HG02852 (cell line): ENCODE results near the gene LYZL2.
"Not testable (repeated sequence)": the region's sequence is repeated elsewhere in the genome, so short reads cannot be mapped to it uniquely, and the experiment has no call there.

Experiments used
- ATAC-seq: cut with Tn5 transposase; IDR thresholded peaks from one replicate; pipeline ENCODE4 v1.9.1; 2021; ENCODE audit warnings: mild to moderate bottlenecking, moderate library complexity; ENCODE audit not compliant: unreplicated experiment

LYZL2 gene

DNA sequence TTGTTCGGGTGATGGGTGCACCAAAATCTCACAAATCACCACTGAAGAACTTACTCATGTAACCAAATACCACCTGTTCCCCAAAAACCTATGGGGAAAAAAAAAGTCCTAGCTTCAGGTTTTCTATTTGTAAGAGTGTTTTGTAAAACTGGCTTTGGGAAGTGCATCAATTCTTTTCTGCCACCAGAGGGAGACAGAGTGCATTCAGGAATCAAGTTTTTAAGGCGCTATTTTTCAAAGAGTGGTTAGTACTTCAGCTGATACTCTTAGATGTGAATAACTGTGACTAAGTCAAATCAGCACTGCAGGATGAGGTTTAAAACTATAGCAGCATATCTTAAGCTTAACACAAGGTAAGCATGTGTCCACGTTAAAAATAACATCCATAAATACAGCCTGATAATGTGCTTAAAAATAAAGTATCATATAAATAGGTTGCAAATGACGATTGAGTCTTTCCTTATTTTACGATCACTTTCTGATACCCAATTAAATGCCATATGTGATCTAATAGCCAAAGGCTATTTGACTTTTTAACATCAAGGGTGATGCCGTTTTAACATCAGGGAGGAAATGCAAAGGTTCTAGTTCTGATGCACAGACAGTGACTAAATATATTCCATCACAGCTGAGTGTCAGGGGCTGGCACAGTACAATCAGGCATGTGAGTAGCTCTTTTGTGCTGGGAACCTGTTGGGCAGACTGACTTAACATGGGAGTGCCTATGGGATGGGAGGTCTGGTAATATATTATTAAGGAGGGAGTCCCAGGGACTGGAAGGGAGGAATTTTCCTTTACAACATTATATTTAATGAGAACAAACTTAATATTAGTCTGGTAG, 10.6 kb upstream of the LYZL2 start:
- ATAC-seq, result no peak

DNA sequence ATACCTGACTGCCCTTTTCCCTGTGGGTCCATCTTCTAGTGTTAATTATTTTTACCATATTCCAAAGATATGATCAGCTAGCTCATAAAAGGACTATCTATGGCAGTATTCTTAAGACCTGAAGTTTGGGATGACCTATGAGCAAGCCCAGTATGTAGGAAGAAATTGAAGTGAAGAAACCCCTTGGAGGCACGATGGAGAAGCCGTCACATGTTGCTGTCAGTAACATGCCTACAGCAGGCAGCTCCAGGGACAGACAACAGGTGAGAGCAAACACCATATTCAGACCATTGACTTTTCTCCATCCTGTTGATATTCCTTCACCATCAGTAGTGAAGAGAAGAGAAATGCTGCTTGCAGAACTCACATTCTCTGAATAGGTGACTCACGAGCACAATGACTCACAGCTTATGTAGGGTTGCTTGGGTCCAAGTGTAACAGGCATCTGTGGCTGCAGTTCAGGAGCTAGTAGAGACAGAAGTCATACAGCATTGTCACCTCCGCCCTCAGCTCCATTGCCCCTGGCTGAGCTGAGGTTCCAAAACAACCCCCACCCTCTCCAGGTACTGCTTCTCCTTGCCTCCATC, 8.4 kb upstream of the LYZL2 start:
- no peak for ATAC-seq

DNA sequence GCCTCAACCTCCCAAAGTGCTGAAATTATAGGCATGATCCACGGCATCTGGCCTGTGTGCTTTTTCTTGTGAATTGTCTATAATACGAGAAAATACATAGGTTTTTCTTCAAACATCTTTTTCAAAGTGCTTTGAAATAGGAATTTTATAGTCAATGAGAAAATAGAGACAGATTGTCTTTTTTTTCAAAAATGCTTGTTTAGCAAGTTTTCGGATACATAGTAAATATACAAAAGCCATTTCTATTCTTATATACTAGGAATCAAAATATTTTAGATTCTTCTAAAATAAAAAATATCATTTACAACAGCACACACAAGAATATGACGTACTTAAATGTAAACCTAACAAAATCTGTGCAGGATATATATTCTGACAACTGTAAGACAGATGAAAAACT, 1.6 kb upstream of the LYZL2 start:
- no peak for ATAC-seq

DNA sequence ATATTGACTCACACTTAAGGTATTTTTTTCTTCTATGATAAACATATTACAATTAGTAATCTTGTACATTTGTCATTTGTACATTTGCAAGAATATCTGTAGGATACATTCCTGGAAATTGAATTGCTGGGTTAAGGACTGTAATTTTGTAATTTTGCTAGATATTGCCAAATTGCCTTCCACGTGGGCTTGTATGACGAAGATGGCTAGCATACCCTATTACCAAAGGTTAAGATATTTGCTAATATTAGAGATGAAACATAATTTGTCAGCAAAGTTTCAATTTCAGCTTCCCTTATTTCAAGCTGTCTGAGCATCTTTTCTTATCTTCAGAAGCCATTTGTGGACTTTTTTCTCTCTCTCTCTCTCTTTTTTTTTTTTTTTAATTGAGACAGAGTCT, 1.0 kb upstream of the LYZL2 start:
- ATAC-seq, result no peak

DNA sequence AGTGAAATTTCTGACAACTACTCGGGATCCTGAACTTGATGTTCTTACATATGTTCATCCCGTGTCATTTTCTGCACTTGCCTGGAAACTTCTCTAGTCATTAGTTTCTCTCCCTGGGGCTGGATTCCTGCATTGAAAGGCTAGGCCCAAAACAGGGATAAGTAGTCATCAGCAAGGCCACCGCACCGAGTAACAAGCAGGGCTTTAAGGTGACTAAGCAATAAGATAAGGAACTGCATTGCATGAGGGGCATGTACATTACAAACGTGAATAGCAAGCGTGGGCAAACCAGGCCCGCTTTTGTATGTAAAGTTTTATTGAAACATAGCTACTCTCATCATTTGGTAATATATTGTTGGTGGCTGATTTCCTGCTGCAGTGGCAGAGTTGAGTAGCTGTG, 977 bp downstream of the LYZL2 start:
- not testable (repeated sequence) for ATAC-seq

DNA sequence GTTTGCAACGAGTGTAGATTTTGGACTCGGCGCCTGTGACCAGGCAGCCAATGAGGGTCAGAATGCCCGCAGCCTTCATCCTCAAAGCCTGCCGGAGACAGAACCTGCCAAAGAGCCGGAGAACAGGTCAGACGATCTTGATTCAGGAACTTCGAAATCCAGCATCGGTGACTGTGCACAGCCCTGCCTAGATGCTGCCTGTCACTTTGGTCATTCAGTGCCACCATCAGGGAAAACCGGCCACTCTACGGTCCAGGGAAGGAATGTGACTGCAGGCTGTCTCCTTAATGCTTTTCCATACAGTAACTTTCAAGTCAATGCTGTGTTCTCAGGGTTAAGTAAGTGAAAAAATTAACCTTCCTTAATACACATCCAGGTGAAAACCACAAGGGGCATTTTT, 2.7 kb downstream of the LYZL2 start:
- not testable (repeated sequence) for ATAC-seq

DNA sequence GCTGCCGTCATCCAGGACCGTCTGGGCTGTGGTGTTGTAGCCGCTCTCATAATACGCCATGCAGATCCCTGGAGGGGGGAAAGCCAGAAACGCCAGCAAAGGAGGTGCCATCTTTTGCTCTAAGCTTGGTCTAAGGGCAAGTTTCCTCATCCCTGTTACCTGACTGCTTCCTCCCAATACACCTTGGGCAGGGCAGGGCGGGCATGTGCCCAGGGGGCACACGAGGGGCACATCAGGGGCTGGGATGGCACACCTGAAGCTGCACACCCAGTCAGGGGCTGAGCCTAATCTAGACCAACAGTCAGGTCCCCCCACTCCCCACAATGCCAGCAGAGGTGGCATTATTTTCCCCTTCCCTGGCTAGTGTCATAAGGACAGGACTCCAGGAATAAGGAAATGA, 3.4 kb downstream of the LYZL2 start:
- ATAC-seq, result not testable (repeated sequence)

DNA sequence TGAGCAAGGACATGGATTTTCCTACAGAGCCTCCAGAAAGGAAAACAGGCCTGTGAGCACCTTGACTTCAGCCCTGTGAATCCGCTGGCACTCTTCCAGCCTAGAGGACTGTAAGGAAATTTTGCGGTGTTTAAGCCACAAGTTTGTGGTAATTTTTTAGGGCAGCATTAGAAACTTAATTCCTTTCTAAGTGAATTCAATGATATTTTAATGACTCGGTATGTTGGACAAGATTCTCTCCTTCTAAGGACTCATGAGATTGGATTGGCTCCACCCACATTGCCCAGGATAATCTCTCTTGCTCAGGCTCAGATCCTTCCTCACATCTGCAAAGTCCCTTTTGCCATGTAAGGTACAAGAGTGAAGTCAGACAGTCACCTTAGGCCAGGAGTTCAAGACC, 4.5 kb downstream of the LYZL2 start:
- ATAC-seq, result no peak

DNA sequence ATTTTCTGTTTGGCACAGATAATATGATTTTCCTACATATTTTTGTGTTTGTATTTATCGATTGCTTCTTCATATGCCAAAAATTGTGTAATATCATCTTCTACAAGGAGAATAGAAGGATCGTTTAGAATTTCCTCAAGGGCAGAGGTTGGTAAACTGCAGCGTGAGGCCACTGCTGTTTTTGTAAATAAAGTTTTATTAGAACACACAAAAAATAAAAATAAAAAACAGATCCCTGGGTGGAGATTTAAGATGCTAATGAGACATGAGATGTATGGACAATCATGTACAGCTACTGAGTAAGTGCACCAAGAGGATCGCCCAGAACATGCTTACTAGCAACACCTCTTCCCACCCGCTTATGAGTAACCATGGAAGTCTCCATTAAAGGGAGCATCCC, 9.6 kb downstream of the LYZL2 start:
- ATAC-seq, result no peak

DNA sequence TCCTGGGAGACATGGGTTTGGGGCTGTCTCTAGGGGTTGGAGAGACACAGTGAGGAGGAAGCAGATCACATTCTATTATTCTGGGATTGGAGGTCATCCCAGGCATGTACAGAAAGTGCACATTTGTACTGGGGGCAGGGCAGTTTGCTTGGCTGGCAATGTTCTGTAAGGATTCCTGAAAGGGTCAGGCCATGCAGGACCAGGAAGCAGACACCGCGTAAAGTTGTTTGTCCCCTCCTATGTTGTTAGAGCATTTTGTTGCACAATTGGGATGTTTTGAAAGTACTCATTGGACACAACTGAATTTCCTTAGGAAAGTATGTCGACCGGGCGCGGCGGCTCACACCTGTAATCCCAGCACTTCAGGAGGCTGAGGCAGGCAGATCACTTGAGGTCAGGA, 12.5 kb downstream of the LYZL2 start:
- no peak for ATAC-seq

DNA sequence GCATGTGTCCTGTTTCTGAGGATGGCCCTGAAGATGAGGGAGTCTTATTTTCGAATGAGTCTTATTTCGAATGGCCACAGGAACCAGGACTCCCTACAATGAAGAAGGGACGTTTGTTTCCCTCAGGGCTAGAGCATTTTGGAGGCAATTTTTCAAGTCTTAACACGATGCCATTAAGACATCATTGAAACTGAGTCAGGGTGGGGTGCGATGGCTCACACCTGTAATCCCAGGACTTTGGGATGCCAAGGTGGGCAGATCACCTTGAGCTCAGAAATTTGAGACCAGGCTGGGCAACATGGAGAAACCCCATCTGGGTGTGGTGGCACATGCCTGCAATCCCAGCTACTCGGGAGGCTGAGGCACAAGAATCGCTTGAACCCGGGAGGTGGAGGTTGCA, 18.5 kb downstream of the LYZL2 start:
- ATAC-seq, result not testable (repeated sequence)

DNA sequence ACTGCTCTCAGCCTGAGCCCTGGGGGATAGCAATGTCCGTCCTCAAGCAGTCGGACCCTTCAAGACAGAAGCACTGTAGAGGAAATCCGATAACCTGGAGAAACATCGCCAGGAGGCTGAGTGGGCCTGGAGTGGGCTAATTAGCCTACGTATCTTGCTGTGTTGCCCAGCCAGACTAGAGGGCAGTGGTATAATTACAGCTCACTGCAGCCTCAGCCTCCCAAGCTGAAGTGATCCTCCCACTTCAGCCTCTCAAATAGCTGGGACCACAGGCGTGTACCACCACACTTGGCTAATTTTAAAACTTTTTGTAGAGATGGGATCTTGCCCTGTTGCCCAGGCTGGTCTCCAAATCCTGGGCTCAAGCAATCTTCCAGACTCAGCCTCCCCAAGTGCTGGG, 21.7 kb downstream of the LYZL2 start:
- ATAC-seq, result no peak

DNA sequence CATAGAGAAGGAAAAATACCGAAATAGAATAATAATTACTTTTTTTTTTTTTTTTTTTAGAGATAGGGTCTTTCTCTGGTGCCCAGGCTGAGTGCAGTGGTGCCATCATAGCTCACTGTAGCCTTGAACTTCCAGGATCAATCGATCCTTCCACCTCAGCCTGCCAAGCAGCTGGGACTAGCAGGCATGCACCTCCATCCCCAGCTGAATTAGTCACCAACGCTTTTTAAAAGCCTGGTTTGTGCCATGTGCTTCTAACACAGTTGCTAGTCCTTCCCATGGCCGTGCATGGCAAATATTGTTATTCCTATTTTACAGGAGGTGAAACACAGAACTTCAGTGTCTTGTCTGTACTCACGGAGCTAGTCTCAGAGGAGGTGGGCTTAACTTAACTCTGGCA, 23.2 kb downstream of the LYZL2 start:
- no peak for ATAC-seq

DNA sequence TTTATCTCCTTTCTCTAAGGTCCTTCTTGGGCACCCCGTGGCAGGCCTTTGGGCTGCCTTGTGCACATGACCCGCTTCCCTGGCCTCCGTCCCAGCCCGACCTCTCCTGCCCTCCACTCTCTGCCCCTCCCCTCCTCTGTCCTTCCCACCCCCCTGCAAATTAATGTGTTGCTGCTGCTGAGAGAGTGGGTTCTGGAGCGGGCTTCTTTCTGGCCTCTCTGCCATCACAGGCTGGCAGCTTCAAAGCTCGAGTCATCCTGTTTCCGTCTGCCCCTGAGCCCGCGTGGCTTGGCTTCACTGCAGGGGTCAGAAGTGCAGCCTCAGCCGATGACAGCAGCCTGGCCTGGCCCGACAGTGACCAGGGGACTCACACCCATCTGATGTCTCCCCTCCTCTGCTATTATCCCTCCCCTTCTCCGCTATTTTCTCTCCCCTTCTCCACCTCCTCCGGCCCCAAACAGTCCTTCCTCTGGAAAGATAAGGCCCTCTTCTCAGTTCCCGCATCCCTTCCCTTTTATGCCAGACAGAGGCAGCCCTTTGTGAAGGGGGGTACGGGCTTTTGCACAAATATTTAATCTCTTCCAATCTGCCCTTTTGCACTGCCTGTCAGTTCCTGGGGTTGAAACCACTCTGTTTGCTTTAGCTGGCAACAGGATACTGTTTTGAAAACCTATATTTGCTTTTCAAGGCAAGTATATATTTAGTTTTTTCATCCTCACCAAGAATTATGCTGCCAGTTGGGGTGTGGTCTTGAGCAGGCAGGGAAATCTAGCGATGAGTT, 24.0 kb downstream of the LYZL2 start:
- ATAC-seq, result not testable (repeated sequence)

DNA sequence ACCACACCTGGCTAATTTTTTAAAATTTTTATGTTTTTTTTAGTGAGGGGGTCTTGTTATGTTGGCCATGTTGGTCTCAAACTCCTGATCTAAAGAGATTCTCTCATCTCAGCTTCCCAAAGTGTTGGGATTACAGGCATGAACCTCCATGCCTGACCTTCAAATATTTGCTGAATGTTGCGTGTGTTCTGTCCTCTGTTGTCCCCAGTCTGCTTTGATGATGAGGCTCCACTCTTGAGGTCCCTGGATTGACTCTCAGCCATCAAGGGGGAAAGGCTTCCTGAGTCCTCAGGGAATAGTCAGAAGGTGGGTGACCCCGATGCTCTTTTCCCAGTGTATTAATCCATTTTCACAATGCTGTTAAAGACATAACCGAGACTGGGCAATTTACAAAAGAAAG, 26.0 kb downstream of the LYZL2 start:
- ATAC-seq, result no peak

DNA sequence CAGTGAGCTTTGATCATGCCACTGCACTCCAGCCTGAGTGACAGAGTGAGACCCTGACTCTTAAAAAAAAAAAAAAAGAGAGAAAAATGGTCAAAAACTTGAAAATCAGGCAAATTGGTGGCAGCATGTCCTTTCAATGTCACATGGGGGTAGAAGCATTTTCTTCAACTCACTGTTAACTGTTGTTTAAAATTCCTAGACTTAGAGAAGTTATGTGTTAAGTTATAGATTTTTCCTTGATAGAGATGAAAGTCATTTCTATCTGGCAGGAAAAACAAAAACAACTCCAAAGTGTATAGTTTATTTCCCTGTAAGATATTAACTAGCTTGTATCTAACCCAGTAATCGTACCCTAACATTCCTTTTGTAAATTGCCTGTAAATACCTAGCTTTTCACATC, 26.8 kb downstream of the LYZL2 start:
- ATAC-seq, result no peak

DNA sequence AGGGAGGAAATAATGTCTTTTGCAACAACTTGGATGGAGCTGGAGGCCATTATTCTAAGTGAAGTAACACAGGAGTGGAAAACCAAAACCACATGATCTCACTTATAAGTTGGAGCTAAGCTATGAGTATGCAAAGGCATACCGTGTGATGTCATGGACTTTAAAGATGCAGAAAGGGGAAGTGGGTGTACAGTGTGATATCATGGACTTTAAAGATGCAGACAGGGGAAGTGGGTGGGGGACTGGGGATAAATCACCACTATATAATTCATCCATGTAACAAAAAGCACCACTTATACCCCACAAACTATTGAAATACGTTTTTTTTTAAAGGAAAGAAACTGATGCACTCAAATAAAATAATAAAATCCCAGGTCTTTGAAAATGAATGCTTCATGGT, 29.5 kb downstream of the LYZL2 start:
- no peak for ATAC-seq

DNA sequence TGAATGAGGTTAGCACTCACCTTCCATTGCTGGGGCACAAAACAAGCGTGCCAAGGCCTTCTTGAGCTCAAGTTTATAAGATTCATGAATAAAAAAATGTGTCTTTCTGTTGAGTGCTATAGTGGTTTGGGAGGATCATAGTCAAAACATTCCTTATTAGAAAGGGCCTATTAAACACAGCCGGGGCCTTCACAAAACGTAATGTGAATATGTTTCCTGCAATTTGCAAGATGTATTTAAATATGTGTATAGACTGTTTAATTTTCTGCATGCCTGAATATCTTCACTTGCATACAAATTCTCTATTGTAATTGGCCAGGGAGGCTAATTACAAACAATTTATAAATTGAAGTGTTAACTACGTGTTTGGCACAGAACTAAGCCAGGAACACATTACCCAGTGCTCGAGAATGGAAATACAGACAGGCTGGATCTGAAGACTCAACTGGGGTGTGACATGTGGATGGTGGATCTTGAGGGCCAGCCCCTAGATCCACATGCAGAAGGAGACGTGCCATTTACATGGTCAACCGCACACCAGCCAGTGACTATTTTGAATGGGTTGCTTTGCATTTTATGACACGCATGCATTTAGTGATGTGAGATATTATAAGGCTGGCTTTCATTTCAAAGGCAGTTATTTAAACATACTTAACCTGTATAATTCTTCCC, 31.3 kb downstream of the LYZL2 start:
- no peak for ATAC-seq

DNA sequence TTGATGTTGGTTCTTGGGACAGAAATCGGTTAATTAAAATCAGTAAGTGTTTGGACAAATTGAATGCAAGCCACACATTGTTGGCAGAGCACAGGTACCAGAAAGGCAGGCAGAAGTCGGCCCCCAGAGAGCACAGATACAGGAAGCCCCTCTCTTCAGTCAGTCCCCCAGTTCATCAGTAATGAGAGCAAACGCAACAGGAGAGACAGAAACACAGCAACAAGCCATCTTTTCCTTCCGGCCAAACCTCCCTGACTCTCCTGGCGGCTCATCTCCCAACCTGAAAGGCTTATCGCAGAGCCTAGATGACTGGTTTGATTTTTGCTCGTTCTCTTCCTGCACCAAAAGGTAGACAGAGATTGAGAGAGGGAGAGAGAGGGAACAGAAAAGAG, 32.1 kb downstream of the LYZL2 start:
- ATAC-seq, result not testable (repeated sequence)

DNA sequence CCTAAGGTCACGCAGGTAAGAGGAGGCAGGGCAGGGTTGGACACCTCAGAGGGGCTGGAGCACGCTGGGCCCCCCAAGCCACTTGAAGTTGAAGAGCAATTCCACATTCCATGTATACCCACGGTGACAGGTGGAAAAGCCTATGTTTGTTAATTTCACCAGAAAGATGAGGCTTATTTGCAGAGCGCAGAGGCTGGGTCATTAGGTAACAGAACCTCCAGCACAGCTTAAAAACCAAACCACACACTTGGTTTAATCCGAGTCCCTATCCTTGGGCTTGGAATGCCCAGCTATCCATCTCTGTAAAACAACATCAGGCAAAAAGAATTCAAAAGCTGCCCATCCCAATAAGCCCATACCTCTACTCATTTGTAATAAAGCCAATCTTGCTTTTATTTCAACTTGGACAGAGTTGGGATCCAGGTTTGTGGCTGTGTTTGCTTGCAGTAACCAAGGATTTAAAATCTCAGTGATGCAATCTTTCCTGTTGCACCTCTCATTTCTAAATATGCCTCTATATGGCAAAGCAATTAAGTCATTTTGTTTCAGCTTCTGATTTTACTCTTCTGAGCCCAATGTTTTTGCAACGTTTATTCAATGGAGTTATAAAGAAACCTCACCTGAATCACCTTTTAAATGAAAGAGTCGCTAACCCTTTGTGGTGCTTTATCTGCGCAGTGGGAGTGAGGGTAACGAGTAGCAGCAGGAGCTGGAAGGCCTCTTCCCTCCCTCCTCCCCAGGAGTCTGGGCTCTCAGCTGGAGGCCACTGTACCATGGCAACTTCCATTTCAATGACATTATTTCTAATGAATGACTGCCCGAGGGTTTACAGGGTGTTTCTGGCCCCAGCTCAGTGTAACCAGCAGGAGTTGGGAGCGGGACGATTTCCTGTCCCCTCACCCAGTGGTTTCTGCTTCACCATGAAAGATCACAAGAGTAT, 32.8 kb downstream of the LYZL2 start:
- ATAC-seq, result not testable (repeated sequence)
